MCF 10A (cell line): ENCODE data around the gene MYH6. TPM values are rescaled to one million over a fixed set of nuclear protein-coding genes. Genes with fewer than 3 reads are reported as not detected.

ENCODE experiments used
- BruUV-seq: library from RNA; stranded (reverse); fragments of 400-500 nt; replicated peaks from 2 replicates; lab custom pipeline; 2021; lab: Mats Ljungman, UMichigan
- CTCF ChIA-PET: fragments of 300-600 bp; sonication (Branson Sonifier 250); formaldehyde crosslinking; extraction: SDS; loops from one replicate; lab custom pipeline; 2021; ENCODE audit warnings: antibody characterized with exemption, inconsistent platforms; lab: Yijun Ruan, JAX
- POLR2A ChIA-PET: fragments of 300-600, 350-650 bp; sonication (Branson Sonifier 250); formaldehyde crosslinking; extraction: SDS; loops from one replicate; lab custom pipeline; 2020; ENCODE audit warnings: antibody characterized with exemption, inconsistent platforms; lab: Yijun Ruan, JAX
- DNase-seq: peaks from one replicate; pipeline ENCODE4 v3.0.0-alpha.2; 2018; ENCODE audit not compliant: unreplicated experiment
- H3K27ac Mint-ChIP-seq: one replicate; pipeline ENCODE4 v1.8.0; 2022; ENCODE audit warnings: mild to moderate bottlenecking, low read depth, mixed read lengths; ENCODE audit not compliant: unreplicated experiment
- H3K27me3 Mint-ChIP-seq: one replicate; pipeline ENCODE4 v1.8.0; 2022; ENCODE audit warnings: mixed read lengths; ENCODE audit not compliant: insufficient read depth, unreplicated experiment
- H3K36me3 Mint-ChIP-seq: one replicate; pipeline ENCODE4 v1.8.0; 2022; ENCODE audit warnings: mild to moderate bottlenecking, moderate library complexity, mixed read lengths; ENCODE audit not compliant: insufficient read depth, unreplicated experiment
- H3K4me1 Mint-ChIP-seq: one replicate; pipeline ENCODE4 v1.8.0; 2022; ENCODE audit warnings: mixed read lengths; ENCODE audit not compliant: insufficient read depth, unreplicated experiment
- H3K4me3 Mint-ChIP-seq: one replicate; pipeline ENCODE4 v1.8.0; 2022; ENCODE audit warnings: mild to moderate bottlenecking, moderate library complexity, mixed read lengths; ENCODE audit not compliant: unreplicated experiment
- H3K9me3 Mint-ChIP-seq: one replicate; pipeline ENCODE4 v1.8.0; 2022; ENCODE audit warnings: mixed read lengths; ENCODE audit not compliant: unreplicated experiment
- intact Hi-C: fragments of 100-400 bp; cut with micrococcal nuclease; formaldehyde crosslinking; loops from 2 replicates; pipeline ENCODE4 v1.14.1; 2022
- total RNA-seq: library from RNA; stranded (reverse); gene quantifications from 2 replicates; pipeline ENCODE4 v1.2.3, GENCODE V29; 2022
- TF ChIP-seq, protein P1 (sequence below): fragments of 200-600 bp; IDR thresholded peaks from one replicate; pipeline ENCODE4 v1.8.0; 2022; ENCODE audit warnings: antibody characterized with exemption, mild to moderate bottlenecking; ENCODE audit not compliant: unreplicated experiment

MYH6 gene
- total RNA-seq, 1 experiment from 2014 or later: not detected

DNA sequence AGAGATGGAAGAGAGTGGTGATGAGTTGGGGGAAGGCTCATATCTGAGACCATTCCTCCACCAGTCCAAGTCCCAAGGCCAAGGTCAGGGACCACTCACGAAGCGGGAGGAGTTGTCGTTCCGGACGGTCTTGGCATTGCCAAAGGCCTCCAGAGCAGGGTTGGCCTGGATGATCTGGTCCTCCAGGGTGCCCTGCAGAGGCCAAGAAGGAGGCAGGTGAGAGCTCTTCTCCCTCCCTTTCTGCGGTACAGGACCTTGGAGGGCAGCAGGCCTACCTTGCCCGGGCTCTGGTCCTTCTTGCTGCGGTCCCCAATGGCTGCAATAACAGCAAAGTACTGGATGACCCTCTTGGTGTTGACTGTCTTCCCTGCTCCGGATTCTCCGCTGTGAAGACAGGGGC, 23.4 kb upstream of the MYH6 start:
- ChIA-PET POLR2A (no interaction called here), CTCF (interaction anchor here (0.6 to 1.1 kb wide), 2 partner anchors 51 to 132 kb away, joined by 3 read pairs; no protein-coding TSS in a partner anchor)
- Mint-ChIP-seq H3K9me3 (no peaks in the 10 kb centered on the region), H3K27ac (no peak overlapping the region), H3K27me3 (peaks cover 55% of the 10 kb centered on the region), H3K4me3 (no peak overlapping the region), H3K36me3 (no peaks in the 10 kb centered on the region), H3K4me1 (no peaks in the 10 kb centered on the region)
- no peak for DNase-seq
- TF ChIP-seq, protein P1, sequence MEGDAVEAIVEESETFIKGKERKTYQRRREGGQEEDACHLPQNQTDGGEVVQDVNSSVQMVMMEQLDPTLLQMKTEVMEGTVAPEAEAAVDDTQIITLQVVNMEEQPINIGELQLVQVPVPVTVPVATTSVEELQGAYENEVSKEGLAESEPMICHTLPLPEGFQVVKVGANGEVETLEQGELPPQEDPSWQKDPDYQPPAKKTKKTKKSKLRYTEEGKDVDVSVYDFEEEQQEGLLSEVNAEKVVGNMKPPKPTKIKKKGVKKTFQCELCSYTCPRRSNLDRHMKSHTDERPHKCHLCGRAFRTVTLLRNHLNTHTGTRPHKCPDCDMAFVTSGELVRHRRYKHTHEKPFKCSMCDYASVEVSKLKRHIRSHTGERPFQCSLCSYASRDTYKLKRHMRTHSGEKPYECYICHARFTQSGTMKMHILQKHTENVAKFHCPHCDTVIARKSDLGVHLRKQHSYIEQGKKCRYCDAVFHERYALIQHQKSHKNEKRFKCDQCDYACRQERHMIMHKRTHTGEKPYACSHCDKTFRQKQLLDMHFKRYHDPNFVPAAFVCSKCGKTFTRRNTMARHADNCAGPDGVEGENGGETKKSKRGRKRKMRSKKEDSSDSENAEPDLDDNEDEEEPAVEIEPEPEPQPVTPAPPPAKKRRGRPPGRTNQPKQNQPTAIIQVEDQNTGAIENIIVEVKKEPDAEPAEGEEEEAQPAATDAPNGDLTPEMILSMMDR: no peak
- intact Hi-C loops: no loop called here
- BruUV-seq: no TSS peak

DNA sequence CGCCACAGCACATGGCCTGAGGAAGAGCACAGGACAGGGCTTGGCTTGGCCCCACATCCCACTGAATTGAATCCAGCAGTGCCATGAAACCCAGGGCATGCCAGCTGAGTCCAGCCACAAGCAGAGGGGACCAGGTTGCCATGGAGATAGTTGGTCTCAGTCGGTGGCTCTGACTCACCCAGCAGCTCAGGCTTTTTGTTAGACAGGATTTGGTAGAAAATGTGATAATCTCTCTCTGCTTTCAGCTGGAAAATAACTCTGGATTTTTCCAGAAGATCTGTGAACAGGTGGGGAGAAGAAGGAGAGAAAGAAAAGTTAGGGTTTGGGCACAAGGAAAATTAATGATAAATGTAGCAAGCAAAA, 22.6 kb upstream of the MYH6 start:
- intact Hi-C loops: no loop called here
- Mint-ChIP-seq H3K4me3 (no peak overlapping the region), H3K9me3 (no peaks in the 10 kb centered on the region), H3K4me1 (no peaks in the 10 kb centered on the region), H3K36me3 (no peaks in the 10 kb centered on the region), H3K27me3 (peaks cover 55% of the 10 kb centered on the region), H3K27ac (no peak overlapping the region)
- no TSS peak for BruUV-seq
- POLR2A ChIA-PET: no interaction called here
- CTCF ChIA-PET: interaction anchor here (1.0 to 1.1 kb wide), 2 partner anchors 13 to 50 kb away, joined by 3 to 4 read pairs; no protein-coding TSS in a partner anchor
- no peak for DNase-seq
- TF ChIP-seq, protein P1: no peak

DNA sequence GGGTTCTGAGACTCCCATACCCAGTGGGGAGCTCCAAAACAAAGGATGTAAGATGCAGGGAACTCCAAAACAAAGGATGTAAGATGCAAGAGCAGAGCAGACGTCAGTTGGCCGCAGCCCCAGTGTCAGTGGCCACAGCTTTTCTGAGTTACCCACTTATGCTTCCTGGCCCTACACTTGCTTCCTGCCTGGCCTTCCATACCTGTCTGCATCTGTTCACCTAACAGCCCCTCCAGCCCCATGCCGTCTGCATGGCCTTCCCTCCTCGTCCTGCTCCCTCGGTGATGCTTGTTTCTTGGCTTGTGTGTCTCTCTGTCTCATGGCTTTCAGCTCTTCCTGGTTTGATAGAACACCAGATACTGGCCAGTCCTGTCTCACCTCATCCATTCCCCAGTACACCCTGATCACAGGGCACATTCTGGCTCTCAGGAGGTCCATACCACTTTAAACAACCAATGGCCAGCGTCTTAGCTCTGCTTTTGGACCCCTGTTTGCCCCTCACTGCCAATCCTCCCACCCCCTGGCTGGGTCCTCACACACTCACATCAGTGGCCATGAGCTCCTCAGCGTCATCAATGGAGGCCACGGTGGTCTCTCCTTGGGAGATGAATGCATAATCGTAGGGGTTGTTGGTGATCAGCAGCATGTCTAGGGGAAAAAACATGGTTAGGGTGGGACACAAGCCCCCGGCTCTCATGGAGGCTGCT, 22.1 kb upstream of the MYH6 start:
- POLR2A ChIA-PET: no interaction called here
- H3K4me1 Mint-ChIP-seq: no peaks in the 10 kb centered on the region

More for the DNA sequence above, 22.1 kb upstream of the MYH6 start:
- H3K9me3 Mint-ChIP-seq: no peaks in the 10 kb centered on the region
- no TSS peak for BruUV-seq
- intact Hi-C loops: no loop called here
- H3K27ac Mint-ChIP-seq: no peak overlapping the region
- H3K4me3 Mint-ChIP-seq: no peak overlapping the region
- DNase-seq: no peak
- CTCF ChIA-PET: interaction anchor here (1.0 kb wide), 1 partner anchor 12 kb away, joined by 4 read pairs; no protein-coding TSS in a partner anchor
- no peaks in the 10 kb centered on the region for H3K36me3 Mint-ChIP-seq
- peaks cover 51% of the 10 kb centered on the region for H3K27me3 Mint-ChIP-seq
- TF ChIP-seq, protein P1: no peak
